ENCODE results near the gene ORC2.
"Not testable (repeated sequence)": the region's sequence is repeated elsewhere in the genome, so short reads cannot be mapped to it uniquely, and the experiment has no call there.

The ORC2 gene

GRCh38 chr2:200963124-200963917, at the start of gene ORC2:
Gene ORC2, minus strand, starts transcription at chr2:200963660. Its CDS starts 5,537 bp downstream, at chr2:200958123.
- H3K36me3 Mint-ChIP-seq = peaks cover 2% of the 10 kb centered on the region
- peak within 1 kb of the TSS; percentile 95 for H3K27ac Mint-ChIP-seq
- peaks cover 54% of the 10 kb centered on the region for H3K4me1 Mint-ChIP-seq

GRCh38 chr2:201008296-201008829, 44.9 kb upstream of the ORC2 start:
- no peak for ATAC-seq
- no peaks in the 10 kb centered on the region for H3K9me3 Mint-ChIP-seq
- H3K4me1 Mint-ChIP-seq = no peaks in the 10 kb centered on the region
- H3K4me3 Mint-ChIP-seq = no peak overlapping the region
- H3K36me3 Mint-ChIP-seq = peaks cover 11% of the 10 kb centered on the region
- no peak overlapping the region for H3K27ac Mint-ChIP-seq
- no peaks in the 10 kb centered on the region for H3K27me3 Mint-ChIP-seq

More at GRCh38 chr2:200963124-200963917, at the start of gene ORC2:
- peak within 1 kb of the TSS; percentile 93 for H3K4me3 Mint-ChIP-seq
- H3K9me3 Mint-ChIP-seq = no peaks in the 10 kb centered on the region
- ATAC-seq = peak; percentile 98
- no peaks in the 10 kb centered on the region for H3K27me3 Mint-ChIP-seq

- Mint-ChIP-seq H3K36me3 (peaks cover 11% of the 10 kb centered on the region), H3K9me3 (no peaks in the 10 kb centered on the region), H3K27me3 (no peaks in the 10 kb centered on the region), H3K4me1 (no peaks in the 10 kb centered on the region), H3K27ac (no peak overlapping the region), H3K4me3 (no peak overlapping the region)
- no peak for ATAC-seq
Observed at GRCh38 chr2:201007584-201007998, 44.1 kb upstream of the ORC2 start.

GRCh38 chr2:201006704-201007103, 43.2 kb upstream of the ORC2 start:
- no peaks in the 10 kb centered on the region for H3K4me1 Mint-ChIP-seq
- H3K27me3 Mint-ChIP-seq = no peaks in the 10 kb centered on the region
- H3K9me3 Mint-ChIP-seq = no peaks in the 10 kb centered on the region
- H3K4me3 Mint-ChIP-seq = no peak overlapping the region
- no peak for ATAC-seq
- no peak overlapping the region for H3K27ac Mint-ChIP-seq
- peaks cover 11% of the 10 kb centered on the region for H3K36me3 Mint-ChIP-seq

GRCh38 chr2:201004370-201004769, 40.9 kb upstream of the ORC2 start:
- no peak overlapping the region for H3K27ac Mint-ChIP-seq
- H3K4me1 Mint-ChIP-seq = no peaks in the 10 kb centered on the region
- H3K4me3 Mint-ChIP-seq = no peak overlapping the region
- ATAC-seq = no peak
- no peaks in the 10 kb centered on the region for H3K9me3 Mint-ChIP-seq
- peaks cover 11% of the 10 kb centered on the region for H3K36me3 Mint-ChIP-seq
- no peaks in the 10 kb centered on the region for H3K27me3 Mint-ChIP-seq

GRCh38 chr2:200993097-200993496, 29.6 kb upstream of the ORC2 start:
- ATAC-seq = no peak
- Mint-ChIP-seq H3K9me3 (no peaks in the 10 kb centered on the region), H3K27me3 (no peaks in the 10 kb centered on the region), H3K27ac (no peak overlapping the region), H3K36me3 (peaks cover 34% of the 10 kb centered on the region), H3K4me3 (no peak overlapping the region), H3K4me1 (no peaks in the 10 kb centered on the region)

- no peaks in the 10 kb centered on the region for H3K4me1 Mint-ChIP-seq
Observed at GRCh38 chr2:200987137-200987536, 23.7 kb upstream of the ORC2 start.

GRCh38 chr2:200985799-200986198, 22.3 kb upstream of the ORC2 start:
- H3K36me3 Mint-ChIP-seq = peaks cover 30% of the 10 kb centered on the region
- no peak overlapping the region for H3K4me3 Mint-ChIP-seq
- no peak for ATAC-seq
- H3K9me3 Mint-ChIP-seq = no peaks in the 10 kb centered on the region
- H3K4me1 Mint-ChIP-seq = no peaks in the 10 kb centered on the region
- no peak overlapping the region for H3K27ac Mint-ChIP-seq
- H3K27me3 Mint-ChIP-seq = no peaks in the 10 kb centered on the region

More at GRCh38 chr2:200987137-200987536, 23.7 kb upstream of the ORC2 start:
- H3K4me3 Mint-ChIP-seq = no peak overlapping the region
- no peak for ATAC-seq
- H3K27ac Mint-ChIP-seq = no peak overlapping the region
- H3K9me3 Mint-ChIP-seq = no peaks in the 10 kb centered on the region
- no peaks in the 10 kb centered on the region for H3K27me3 Mint-ChIP-seq
- peaks cover 24% of the 10 kb centered on the region for H3K36me3 Mint-ChIP-seq

GRCh38 chr2:200976710-200977109, 13.2 kb upstream of the ORC2 start:
- Mint-ChIP-seq H3K9me3 (no peaks in the 10 kb centered on the region), H3K4me1 (no peaks in the 10 kb centered on the region), H3K36me3 (peaks cover 12% of the 10 kb centered on the region), H3K27me3 (no peaks in the 10 kb centered on the region), H3K27ac (no peak overlapping the region), H3K4me3 (no peak overlapping the region)
- ATAC-seq = no peak

- Mint-ChIP-seq H3K27me3 (no peaks in the 10 kb centered on the region), H3K27ac (no peak overlapping the region), H3K36me3 (peaks cover 2% of the 10 kb centered on the region), H3K4me1 (no peaks in the 10 kb centered on the region), H3K4me3 (no peak overlapping the region), H3K9me3 (no peaks in the 10 kb centered on the region)
- ATAC-seq = no peak
Observed at GRCh38 chr2:200975672-200976071, 12.2 kb upstream of the ORC2 start.

GRCh38 chr2:200970057-200970456, 6.6 kb upstream of the ORC2 start:
- Mint-ChIP-seq H3K4me1 (peaks cover 31% of the 10 kb centered on the region), H3K36me3 (peaks cover 11% of the 10 kb centered on the region)
- not testable (repeated sequence) for H3K27ac Mint-ChIP-seq, H3K9me3 Mint-ChIP-seq, H3K27me3 Mint-ChIP-seq, H3K4me3 Mint-ChIP-seq, ATAC-seq

- no peak for ATAC-seq
- H3K36me3 Mint-ChIP-seq = peaks cover 11% of the 10 kb centered on the region
- peak overlapping the region; percentile 11 for H3K27ac Mint-ChIP-seq
- H3K4me1 Mint-ChIP-seq = peaks cover 42% of the 10 kb centered on the region
- no peaks in the 10 kb centered on the region for H3K9me3 Mint-ChIP-seq
- no peaks in the 10 kb centered on the region for H3K27me3 Mint-ChIP-seq
- H3K4me3 Mint-ChIP-seq = no peak overlapping the region
Observed at GRCh38 chr2:200968735-200969134, 5.3 kb upstream of the ORC2 start.

- H3K36me3 Mint-ChIP-seq = peaks cover 11% of the 10 kb centered on the region
- no peak for ATAC-seq
- no peaks in the 10 kb centered on the region for H3K9me3 Mint-ChIP-seq
- H3K4me1 Mint-ChIP-seq = peaks cover 43% of the 10 kb centered on the region
- H3K4me3 Mint-ChIP-seq = no peak overlapping the region
- peak overlapping the region; percentile 11 for H3K27ac Mint-ChIP-seq
- no peaks in the 10 kb centered on the region for H3K27me3 Mint-ChIP-seq
Observed at GRCh38 chr2:200968162-200968561, 4.7 kb upstream of the ORC2 start.

- no peaks in the 10 kb centered on the region for H3K27me3 Mint-ChIP-seq
- ATAC-seq = no peak
- peaks cover 11% of the 10 kb centered on the region for H3K36me3 Mint-ChIP-seq
- H3K9me3 Mint-ChIP-seq = no peaks in the 10 kb centered on the region
- H3K27ac Mint-ChIP-seq = peak overlapping the region; percentile 8
- peaks cover 53% of the 10 kb centered on the region for H3K4me1 Mint-ChIP-seq
- no peak overlapping the region for H3K4me3 Mint-ChIP-seq
Observed at GRCh38 chr2:200966770-200967169, 3.3 kb upstream of the ORC2 start.

- Mint-ChIP-seq H3K27me3 (no peaks in the 10 kb centered on the region), H3K4me3 (peak overlapping the region; percentile 93), H3K4me1 (peaks cover 63% of the 10 kb centered on the region), H3K9me3 (no peaks in the 10 kb centered on the region), H3K36me3 (peaks cover 11% of the 10 kb centered on the region), H3K27ac (peak overlapping the region; percentile 95)
- ATAC-seq = no peak
Observed at GRCh38 chr2:200964498-200964897, 1.0 kb upstream of the ORC2 start.

GRCh38 chr2:200963918-200964252, 425 bp upstream of the ORC2 start:
- ATAC-seq = peak; percentile 20
- H3K4me3 Mint-ChIP-seq = peak overlapping the region; percentile 93
- H3K36me3 Mint-ChIP-seq, H3K9me3 Mint-ChIP-seq, H3K27me3 Mint-ChIP-seq: not testable (repeated sequence)
- peaks cover 59% of the 10 kb centered on the region for H3K4me1 Mint-ChIP-seq
- peak overlapping the region; percentile 95 for H3K27ac Mint-ChIP-seq

Data from stimulated activated memory B cell treated with anti-CD40 and anti-IgM and Interleukin-4, amounts not matched to agents 10 μg/mL and 1 μg/mL and 100 μg/mL, for 72 hours (primary cell).